Stomach smooth muscle (tissue), 2 donors: ENCODE data around the gene CCR4.

ENCODE experiments used
- H3K27ac ChIP-seq: one replicate; pipeline ENCODE4 v1.7.0; 2013; ENCODE audit warnings: mild to moderate bottlenecking, low read length, inconsistent platforms
- H3K27me3 ChIP-seq, 2 donors: one replicate each; pipeline ENCODE4 v1.7.0; 2013; ENCODE audit warnings: low read length in 2 of 2; ENCODE audit not compliant: insufficient read depth in 2 of 2, control insufficient read depth in 1 of 2
- H3K36me3 ChIP-seq, 2 donors: one replicate each; pipeline ENCODE4 v1.7.0; 2013; ENCODE audit warnings: low read length in 2 of 2; ENCODE audit not compliant: control insufficient read depth in 2 of 2, insufficient read depth in 2 of 2
- H3K4me1 ChIP-seq: one replicate; pipeline ENCODE4 v1.7.0; 2013; ENCODE audit warnings: low read length; ENCODE audit not compliant: control insufficient read depth, insufficient read depth
- H3K4me3 ChIP-seq, 2 donors: one replicate each; pipeline ENCODE4 v1.7.0; 2013; ENCODE audit warnings: low read length in 2 of 2
- H3K9ac ChIP-seq, 2 donors: one replicate each; pipeline ENCODE4 v1.7.0; 2013; ENCODE audit warnings: low read length in 2 of 2, mild to moderate bottlenecking in 1 of 2
- H3K9me3 ChIP-seq, 2 donors: one replicate each; pipeline ENCODE4 v1.7.0; 2013; ENCODE audit warnings: low read length in 2 of 2; ENCODE audit not compliant: control insufficient read depth in 2 of 2
- donor health status: healthy.
- donor health status: Pancreatic carcinoma.

The CCR4 gene

GRCh38 chr3:33000691-33001385 is 49.4 kb downstream of the CCR4 start:
- no peak overlapping the region for H3K4me3 ChIP-seq
- no peaks in the 10 kb centered on the region for H3K27me3 ChIP-seq
- H3K9ac ChIP-seq = no peak overlapping the region
- H3K9me3 ChIP-seq = peaks cover 0 to 8% of the 10 kb centered on the region in 2 donors
- H3K36me3 ChIP-seq = peaks cover 16% of the 10 kb centered on the region in 2 donors
- H3K27ac ChIP-seq = no peak overlapping the region
- no peaks in the 10 kb centered on the region for H3K4me1 ChIP-seq

- Histone ChIP-seq H3K36me3 (peaks cover 16 to 18% of the 10 kb centered on the region in 2 donors), H3K9me3 (peaks cover 0 to 8% of the 10 kb centered on the region in 2 donors), H3K27me3 (no peaks in the 10 kb centered on the region)
These were observed 50.4 kb downstream of the CCR4 start for GRCh38 chr3:33001889-33002288.

GRCh38 chr3:33003308-33003707 is 51.9 kb downstream of the CCR4 start:
- H3K9ac ChIP-seq = no peak overlapping the region
- H3K9me3 ChIP-seq = peaks cover 0 to 8% of the 10 kb centered on the region in 2 donors
- H3K27ac ChIP-seq = no peak overlapping the region
- H3K4me3 ChIP-seq = no peak overlapping the region
- no peaks in the 10 kb centered on the region for H3K4me1 ChIP-seq
- no peaks in the 10 kb centered on the region for H3K27me3 ChIP-seq
- peaks cover 16 to 25% of the 10 kb centered on the region in 2 donors for H3K36me3 ChIP-seq

More at GRCh38 chr3:33001889-33002288, 50.4 kb downstream of the CCR4 start:
- Histone ChIP-seq H3K27ac (no peak overlapping the region), H3K4me3 (no peak overlapping the region), H3K9ac (no peak overlapping the region), H3K4me1 (no peaks in the 10 kb centered on the region)

GRCh38 chr3:33004205-33004604 is 52.8 kb downstream of the CCR4 start:
- Histone ChIP-seq H3K4me1 (no peaks in the 10 kb centered on the region), H3K4me3 (no peak overlapping the region), H3K9ac (no peak overlapping the region), H3K9me3 (peaks cover 0 to 8% of the 10 kb centered on the region in 2 donors), H3K27ac (no peak overlapping the region), H3K27me3 (no peaks in the 10 kb centered on the region), H3K36me3 (peaks cover 16 to 26% of the 10 kb centered on the region in 2 donors)

- no peaks in the 10 kb centered on the region for H3K4me1 ChIP-seq
These were observed 53.5 kb downstream of the CCR4 start for GRCh38 chr3:33004961-33005360.

More at GRCh38 chr3:33004961-33005360, 53.5 kb downstream of the CCR4 start:
- no peak overlapping the region for H3K9ac ChIP-seq
- H3K9me3 ChIP-seq = peaks cover 0 to 8% of the 10 kb centered on the region in 2 donors
- H3K36me3 ChIP-seq = peaks cover 16 to 22% of the 10 kb centered on the region in 2 donors
- no peaks in the 10 kb centered on the region for H3K27me3 ChIP-seq
- no peak overlapping the region for H3K4me3 ChIP-seq
- H3K27ac ChIP-seq = no peak overlapping the region
